DND-41 (cell line): ENCODE data around the gene ZNF426.

Experiments used
- ATAC-seq: fragments of 200-7000 bp; cut with Tn5 transposase; 3 replicates; pipeline ENCODE4 v1.9.1; 2021; ENCODE audit warnings: low read depth; ENCODE audit not compliant: insufficient read depth
- DNase-seq: peaks from one replicate; pipeline ENCODE4 v3.0.0-alpha.2; 2020
- H2AFZ ChIP-seq: 2 replicates; pipeline ENCODE4 v1.6.0; 2012; ENCODE audit warnings: low read depth, low read length
- H3K27ac ChIP-seq: 2 replicates; pipeline ENCODE4 v1.5.1; 2012; ENCODE audit warnings: low read length, inconsistent platforms
- H3K27me3 ChIP-seq: fragments of 200-600 bp; sonication (generic); 2 replicates; pipeline ENCODE4 v1.6.0; 2012; ENCODE audit warnings: low read length, mild to moderate bottlenecking, inconsistent platforms; ENCODE audit not compliant: insufficient read depth, poor library complexity
- H3K36me3 ChIP-seq: 2 replicates; pipeline ENCODE4 v1.5.1; 2012; ENCODE audit warnings: low read length, inconsistent platforms; ENCODE audit not compliant: insufficient read depth
- H3K4me1 ChIP-seq: 2 replicates; pipeline ENCODE4 v1.5.1; 2012; ENCODE audit warnings: mild to moderate bottlenecking, low read length; ENCODE audit not compliant: insufficient read depth
- H3K4me2 ChIP-seq: 2 replicates; pipeline ENCODE4 v1.6.0; 2012; ENCODE audit warnings: mild to moderate bottlenecking, moderate library complexity, low read length, inconsistent platforms; ENCODE audit not compliant: insufficient read depth
- H3K4me3 ChIP-seq, 2 experiments: fragments of 200-600 bp in 1 of 2; shearing (Covaris generic) in 1 of 2; 2 replicates each; pipeline ENCODE4 v1.5.1; 2012 to 2016; ENCODE audit warnings: inconsistent platforms in 2 of 2, low read length in 2 of 2, mild to moderate bottlenecking in 2 of 2, low read depth in 1 of 2, moderate library complexity in 1 of 2
- H3K79me2 ChIP-seq: 2 replicates; pipeline ENCODE4 v1.6.0; 2012; ENCODE audit warnings: low read length, inconsistent platforms; ENCODE audit not compliant: insufficient read depth
- H3K9ac ChIP-seq: 2 replicates; pipeline ENCODE4 v1.6.0; 2012; ENCODE audit warnings: low read depth, mild to moderate bottlenecking, inconsistent platforms, low read length, moderate library complexity
- H3K9me3 ChIP-seq: 2 replicates; pipeline ENCODE4 v1.5.1; 2012; ENCODE audit warnings: low read length, moderate library complexity, mild to moderate bottlenecking, inconsistent platforms; ENCODE audit not compliant: insufficient read depth, severe bottlenecking
- H4K20me1 ChIP-seq: 2 replicates; pipeline ENCODE4 v1.6.0; 2012; ENCODE audit warnings: low read length; ENCODE audit not compliant: insufficient read depth
- EZH2 ChIP-seq: IDR thresholded peaks from 3 replicates; pipeline ENCODE4 v1.6.1; 2012; ENCODE audit warnings: borderline replicate concordance, low read depth, mild to moderate bottlenecking, moderate library complexity, low read length, inconsistent platforms; ENCODE audit not compliant: severe bottlenecking
- TF ChIP-seq, protein P1 (sequence below): IDR thresholded peaks from 2 replicates; pipeline ENCODE4 v1.5.1; 2012; ENCODE audit warnings: borderline replicate concordance, low read length, moderate library complexity, mild to moderate bottlenecking; ENCODE audit not compliant: poor library complexity, severe bottlenecking; ENCODE audit errors: extremely low read depth

ZNF426 gene

DNA sequence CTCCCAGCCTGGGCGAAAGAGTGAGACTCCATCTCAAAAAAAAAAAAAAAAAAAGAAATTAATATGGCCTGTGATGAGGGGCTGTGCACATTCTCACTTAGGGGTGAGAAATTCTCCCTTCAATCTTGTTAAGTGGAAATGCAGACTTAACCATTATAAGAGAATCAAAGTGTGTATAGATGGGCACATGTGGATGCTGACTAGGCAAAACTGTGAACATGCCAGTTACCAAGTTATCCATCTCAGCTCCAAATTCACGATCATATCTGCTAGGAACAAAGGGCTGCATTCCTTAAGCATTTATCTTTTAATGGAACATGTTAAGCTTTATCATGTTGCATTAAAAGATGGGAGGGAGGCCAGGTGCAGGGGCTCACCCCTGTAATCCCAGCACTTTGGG is 44.3 kb downstream of the ZNF426 start:
- Histone ChIP-seq H4K20me1 (no peaks in the 10 kb centered on the region), H2AFZ (no peak overlapping the region), H3K27ac (no peak overlapping the region), H3K36me3 (no peaks in the 10 kb centered on the region), H3K4me3 (no peak overlapping the region), H3K4me2 (no peak overlapping the region), H3K9ac (no peak overlapping the region), H3K79me2 (no peaks in the 10 kb centered on the region), H3K9me3 (no peaks in the 10 kb centered on the region), H3K4me1 (no peaks in the 10 kb centered on the region), H3K27me3 (no peaks in the 10 kb centered on the region)
- DNase-seq (no peak), ATAC-seq (no peak)
- no peak for TF ChIP-seq EZH2
- TF ChIP-seq, protein P1, sequence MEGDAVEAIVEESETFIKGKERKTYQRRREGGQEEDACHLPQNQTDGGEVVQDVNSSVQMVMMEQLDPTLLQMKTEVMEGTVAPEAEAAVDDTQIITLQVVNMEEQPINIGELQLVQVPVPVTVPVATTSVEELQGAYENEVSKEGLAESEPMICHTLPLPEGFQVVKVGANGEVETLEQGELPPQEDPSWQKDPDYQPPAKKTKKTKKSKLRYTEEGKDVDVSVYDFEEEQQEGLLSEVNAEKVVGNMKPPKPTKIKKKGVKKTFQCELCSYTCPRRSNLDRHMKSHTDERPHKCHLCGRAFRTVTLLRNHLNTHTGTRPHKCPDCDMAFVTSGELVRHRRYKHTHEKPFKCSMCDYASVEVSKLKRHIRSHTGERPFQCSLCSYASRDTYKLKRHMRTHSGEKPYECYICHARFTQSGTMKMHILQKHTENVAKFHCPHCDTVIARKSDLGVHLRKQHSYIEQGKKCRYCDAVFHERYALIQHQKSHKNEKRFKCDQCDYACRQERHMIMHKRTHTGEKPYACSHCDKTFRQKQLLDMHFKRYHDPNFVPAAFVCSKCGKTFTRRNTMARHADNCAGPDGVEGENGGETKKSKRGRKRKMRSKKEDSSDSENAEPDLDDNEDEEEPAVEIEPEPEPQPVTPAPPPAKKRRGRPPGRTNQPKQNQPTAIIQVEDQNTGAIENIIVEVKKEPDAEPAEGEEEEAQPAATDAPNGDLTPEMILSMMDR: no peak

DNA sequence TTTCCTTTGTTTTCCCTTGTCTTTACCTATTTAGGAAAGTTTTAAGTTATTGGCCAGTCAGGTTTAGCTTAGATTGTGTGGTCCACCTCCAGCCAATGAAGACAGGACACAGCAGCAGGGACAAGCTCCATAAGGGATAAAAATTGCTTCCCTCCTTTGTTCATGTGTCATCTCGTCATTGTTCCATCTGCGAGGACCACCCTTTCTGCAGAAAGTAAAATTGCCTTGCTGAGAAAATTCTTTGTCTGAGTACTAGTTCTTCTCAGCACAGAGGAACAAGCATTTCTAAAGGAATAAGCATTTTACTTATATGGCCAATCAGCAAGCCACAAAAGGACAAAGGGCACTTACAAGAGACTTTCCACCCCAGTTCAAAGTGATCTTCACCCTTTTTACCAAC is 51.4 kb downstream of the ZNF426 start:
- Histone ChIP-seq H3K36me3 (no peaks in the 10 kb centered on the region), H4K20me1 (no peaks in the 10 kb centered on the region), H3K79me2 (no peaks in the 10 kb centered on the region), H3K4me1 (no peaks in the 10 kb centered on the region), H3K27me3 (no peaks in the 10 kb centered on the region), H3K4me3 (no peak overlapping the region), H3K4me2 (no peak overlapping the region), H2AFZ (no peak overlapping the region), H3K9ac (no peak overlapping the region), H3K27ac (no peak overlapping the region), H3K9me3 (peaks cover 31% of the 10 kb centered on the region)
- TF ChIP-seq, protein P1: no peak
- no peak for TF ChIP-seq EZH2
- DNase-seq: no peak
- ATAC-seq: no peak

DNA sequence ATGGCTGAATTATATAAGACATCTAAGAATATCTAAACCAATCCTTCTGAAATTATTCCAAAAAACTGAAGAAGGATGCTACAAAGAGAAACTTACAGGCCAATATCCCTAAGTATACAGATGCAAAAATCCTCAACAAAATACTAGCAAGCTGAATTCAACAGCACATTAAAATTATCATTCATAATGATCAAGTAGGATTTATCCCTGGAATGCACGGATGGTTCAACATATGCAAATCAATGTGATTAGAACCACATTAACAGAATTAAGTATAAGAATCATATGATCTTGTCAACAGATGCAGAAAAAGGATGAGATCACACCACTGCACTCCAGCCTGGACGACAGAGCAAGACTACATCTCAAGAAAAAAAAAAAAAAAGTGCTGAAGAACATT is 53.3 kb downstream of the ZNF426 start:
- H3K36me3 ChIP-seq: no peaks in the 10 kb centered on the region

More for the DNA sequence above, 53.3 kb downstream of the ZNF426 start:
- Histone ChIP-seq H2AFZ (no peak overlapping the region), H3K4me2 (no peak overlapping the region), H3K4me3 (no peak overlapping the region), H3K27me3 (no peaks in the 10 kb centered on the region), H3K27ac (no peak overlapping the region), H3K9me3 (peaks cover 31% of the 10 kb centered on the region), H3K79me2 (no peaks in the 10 kb centered on the region), H3K4me1 (no peaks in the 10 kb centered on the region), H3K9ac (no peak overlapping the region), H4K20me1 (no peaks in the 10 kb centered on the region)
- no peak for TF ChIP-seq EZH2
- TF ChIP-seq, protein P1: no peak
- DNase-seq: no peak
- no peak for ATAC-seq
